ENCODE data around the gene CFAP70.

The CFAP70 gene

GRCh38 chr10:73307203-73307800 is 51.4 kb downstream of the CFAP70 start:
- DNase-seq (ENCODE audit: low read depth) = no peak
- TF ChIP-seq CTCF (conservative IDR thresholded peaks at IDR 0.05; ENCODE audit: low read depth, low read length) = no peak
- H3K4me3 ChIP-seq (ENCODE audit: low read depth, low read length) = no peak overlapping the region

GRCh38 chr10:73306171-73306708 is 52.4 kb downstream of the CFAP70 start:
- DNase-seq (ENCODE audit: low read depth) = no peak
- TF ChIP-seq CTCF (conservative IDR thresholded peaks at IDR 0.05; ENCODE audit: low read depth, low read length) = no peak
- no peak overlapping the region for H3K4me3 ChIP-seq (ENCODE audit: low read depth, low read length)

GRCh38 chr10:73296946-73297345 is 61.7 kb downstream of the CFAP70 start:
- no peak overlapping the region for H3K4me3 ChIP-seq (ENCODE audit: low read depth, low read length)
- TF ChIP-seq CTCF (conservative IDR thresholded peaks at IDR 0.05; ENCODE audit: low read depth, low read length) = no peak
- no peak for DNase-seq (ENCODE audit: low read depth)

- no peak for TF ChIP-seq CTCF (conservative IDR thresholded peaks at IDR 0.05; ENCODE audit: low read depth, low read length)
- no peak for DNase-seq (ENCODE audit: low read depth)
- H3K4me3 ChIP-seq (ENCODE audit: low read depth, low read length) = no peak overlapping the region
Measured at GRCh38 chr10:73293461-73293860, 65.2 kb downstream of the CFAP70 start.

GRCh38 chr10:73289958-73290357 is 68.7 kb downstream of the CFAP70 start:
- H3K4me3 ChIP-seq (ENCODE audit: low read depth, low read length) = no peak overlapping the region
- TF ChIP-seq CTCF (conservative IDR thresholded peaks at IDR 0.05; ENCODE audit: low read depth, low read length) = no peak
- no peak for DNase-seq (ENCODE audit: low read depth)

GRCh38 chr10:73287441-73287840 is 71.2 kb downstream of the CFAP70 start:
- no peak overlapping the region for H3K4me3 ChIP-seq (ENCODE audit: low read depth, low read length)
- no peak for TF ChIP-seq CTCF (conservative IDR thresholded peaks at IDR 0.05; ENCODE audit: low read depth, low read length)
- DNase-seq (ENCODE audit: low read depth) = no peak

- no peak for DNase-seq (ENCODE audit: low read depth)
- no peak for TF ChIP-seq CTCF (conservative IDR thresholded peaks at IDR 0.05; ENCODE audit: low read depth, low read length)
Measured at GRCh38 chr10:73281097-73281496, 77.6 kb downstream of the CFAP70 start.

More at GRCh38 chr10:73281097-73281496, 77.6 kb downstream of the CFAP70 start:
- no peak overlapping the region for H3K4me3 ChIP-seq (ENCODE audit: low read depth, low read length)

Measured in choroid plexus epithelial cell (primary cell).